Effector CD8-positive, alpha-beta T cell (primary cell): ENCODE data around the gene PADI6.
A peak's percentile ranks its signal among the peaks of the same experiment; 100 is the strongest.
"Not testable (repeated sequence)": the region's sequence is repeated elsewhere in the genome, so short reads cannot be mapped to it uniquely, and the experiment has no call there.

Experiments used
- DNase-seq: peaks from one replicate; lab custom pipeline; 2025; lab: John Stamatoyannopoulos, UW
- total RNA-seq, 4 experiments: gene quantifications; one replicate each; lab custom pipeline; 2026; lab: John Stamatoyannopoulos, UW

PADI6 gene
- total RNA-seq, result 0 to 0.24 (median 0) reads per million in 4 experiments

- DNase-seq, result no peak
These were observed at the start of gene PADI6 for GRCh38 chr1:17371896-17372295. PADI6 (plus strand) TSS chr1:17372196; CDS start chr1:17372246, 50 bp downstream.

DNA sequence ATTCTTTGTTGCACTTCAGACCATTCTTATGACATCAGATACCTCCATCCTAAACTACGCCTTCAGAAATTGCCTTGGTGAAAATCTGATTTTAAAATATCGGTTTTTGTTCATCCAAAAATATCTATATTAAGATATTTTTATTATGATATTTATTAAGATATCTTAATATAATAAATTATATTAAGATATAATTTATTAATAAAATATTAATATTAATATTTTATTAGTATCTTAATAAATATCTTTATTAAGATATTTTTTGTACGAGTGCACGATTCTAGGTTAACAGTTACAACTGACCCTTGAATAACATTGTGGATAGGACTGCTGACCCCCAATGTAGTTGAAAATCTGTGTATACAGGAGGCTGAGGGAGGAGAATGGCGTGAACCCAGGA lies 43.1 kb upstream of the PADI6 start:
- no peak for DNase-seq

- no peak for DNase-seq
These were observed 42.4 kb upstream of the PADI6 start for GRCh38 chr1:17329610-17330009.

DNA sequence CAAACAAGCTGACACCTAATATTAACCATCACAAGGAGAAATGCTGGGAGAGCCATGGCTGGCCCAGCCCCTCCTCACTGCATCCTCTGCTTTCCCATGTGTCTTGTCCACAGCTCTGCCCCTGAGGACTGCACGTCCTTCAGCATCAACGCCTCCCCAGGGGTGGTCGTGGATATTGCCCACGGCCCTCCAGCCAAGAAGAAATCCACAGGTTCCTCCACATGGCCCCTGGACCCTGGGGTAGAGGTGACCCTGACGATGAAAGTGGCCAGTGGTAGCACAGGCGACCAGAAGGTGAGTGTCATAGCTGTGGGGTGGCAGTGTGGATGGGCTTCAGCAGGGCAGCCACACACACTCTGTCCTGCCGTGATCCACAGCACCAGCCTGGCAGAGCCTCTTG lies 41.1 kb upstream of the PADI6 start:
- no peak for DNase-seq

DNA sequence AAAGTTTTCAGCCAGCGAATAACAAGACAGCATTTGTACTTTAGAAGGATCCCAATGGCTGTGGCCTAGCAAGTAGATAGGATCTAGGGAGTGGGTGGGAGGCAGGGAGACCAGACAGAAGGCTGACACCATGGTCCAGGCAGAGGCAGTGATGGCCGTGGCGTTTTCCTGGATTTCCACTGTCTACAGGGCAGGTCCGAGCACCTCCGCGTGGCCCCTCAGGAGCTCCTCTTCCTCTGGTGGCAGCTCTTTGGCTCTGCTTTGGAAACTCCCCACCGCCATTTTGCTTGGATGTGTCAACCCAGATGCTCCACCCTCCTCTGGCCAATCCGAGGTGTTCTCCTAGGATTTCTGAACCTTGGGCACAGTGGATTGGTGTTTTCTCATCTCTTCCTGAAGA lies 38.9 kb upstream of the PADI6 start:
- DNase-seq, result no peak

- DNase-seq, result peak; percentile 39
These were observed 35.9 kb upstream of the PADI6 start for GRCh38 chr1:17335821-17336710.

- no peak for DNase-seq
These were observed 33.1 kb upstream of the PADI6 start for GRCh38 chr1:17338706-17339493.

- no peak for DNase-seq
These were observed 32.5 kb upstream of the PADI6 start for GRCh38 chr1:17339521-17339920.

- no peak for DNase-seq
These were observed 31.6 kb upstream of the PADI6 start for GRCh38 chr1:17340358-17340757.

GRCh38 chr1:17342014-17342441 lies 30.0 kb upstream of the PADI6 start:
- no peak for DNase-seq

GRCh38 chr1:17345506-17345905 lies 26.5 kb upstream of the PADI6 start:
- not testable (repeated sequence) for DNase-seq

GRCh38 chr1:17346046-17346789 lies 25.8 kb upstream of the PADI6 start:
- no peak for DNase-seq

GRCh38 chr1:17347769-17348592 lies 24.0 kb upstream of the PADI6 start:
- no peak for DNase-seq

GRCh38 chr1:17348593-17349234 lies 23.3 kb upstream of the PADI6 start:
- DNase-seq, result no peak

DNA sequence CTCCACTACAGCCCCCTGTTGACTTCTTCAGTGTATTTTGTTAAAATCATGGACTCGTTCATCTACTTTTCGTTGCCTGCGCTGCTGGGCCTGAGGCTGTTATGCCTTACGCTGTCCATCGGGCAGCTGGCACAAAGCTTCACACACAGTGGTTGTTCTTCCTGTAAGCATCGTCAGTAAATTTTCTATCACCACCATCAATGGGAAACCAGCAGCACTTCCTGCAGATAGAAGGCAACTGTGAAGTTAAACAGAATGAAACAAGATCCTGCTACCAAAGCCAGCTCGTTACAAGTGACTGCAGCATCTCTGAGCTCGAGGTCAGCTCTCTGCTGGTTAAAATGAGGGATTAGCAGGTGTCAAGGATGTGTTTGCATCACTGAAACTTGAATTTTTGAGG lies 21.9 kb upstream of the PADI6 start:
- DNase-seq, result no peak

GRCh38 chr1:17350928-17351446 lies 21.0 kb upstream of the PADI6 start:
- DNase-seq, result no peak

- no peak for DNase-seq
These were observed 20.2 kb upstream of the PADI6 start for GRCh38 chr1:17351598-17352324.

GRCh38 chr1:17352419-17352909 lies 19.5 kb upstream of the PADI6 start:
- DNase-seq, result no peak

DNA sequence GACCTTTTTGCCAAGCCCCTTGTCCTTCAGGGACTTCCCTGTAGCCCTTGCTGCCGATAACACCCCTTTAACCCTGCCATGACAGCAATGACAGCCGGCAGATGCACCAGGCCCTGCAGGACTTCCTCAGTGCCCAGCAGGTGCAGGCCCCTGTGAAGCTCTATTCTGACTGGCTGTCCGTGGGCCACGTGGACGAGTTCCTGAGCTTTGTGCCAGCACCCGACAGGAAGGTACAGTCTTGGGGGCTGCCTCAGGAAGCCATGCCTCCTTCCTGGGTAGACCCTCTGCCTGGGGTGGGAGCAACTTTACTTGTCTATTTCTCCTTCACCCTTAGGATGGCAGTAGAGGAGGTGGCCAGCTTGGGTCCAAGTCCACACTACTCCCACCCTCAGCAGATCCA lies 16.1 kb upstream of the PADI6 start:
- DNase-seq, result peak; percentile 11
